Measurements from ENCODE around the gene KRTAP3-3.
A peak's percentile ranks its signal among the peaks of the same experiment; 100 is the strongest.

The KRTAP3-3 gene

DNA sequence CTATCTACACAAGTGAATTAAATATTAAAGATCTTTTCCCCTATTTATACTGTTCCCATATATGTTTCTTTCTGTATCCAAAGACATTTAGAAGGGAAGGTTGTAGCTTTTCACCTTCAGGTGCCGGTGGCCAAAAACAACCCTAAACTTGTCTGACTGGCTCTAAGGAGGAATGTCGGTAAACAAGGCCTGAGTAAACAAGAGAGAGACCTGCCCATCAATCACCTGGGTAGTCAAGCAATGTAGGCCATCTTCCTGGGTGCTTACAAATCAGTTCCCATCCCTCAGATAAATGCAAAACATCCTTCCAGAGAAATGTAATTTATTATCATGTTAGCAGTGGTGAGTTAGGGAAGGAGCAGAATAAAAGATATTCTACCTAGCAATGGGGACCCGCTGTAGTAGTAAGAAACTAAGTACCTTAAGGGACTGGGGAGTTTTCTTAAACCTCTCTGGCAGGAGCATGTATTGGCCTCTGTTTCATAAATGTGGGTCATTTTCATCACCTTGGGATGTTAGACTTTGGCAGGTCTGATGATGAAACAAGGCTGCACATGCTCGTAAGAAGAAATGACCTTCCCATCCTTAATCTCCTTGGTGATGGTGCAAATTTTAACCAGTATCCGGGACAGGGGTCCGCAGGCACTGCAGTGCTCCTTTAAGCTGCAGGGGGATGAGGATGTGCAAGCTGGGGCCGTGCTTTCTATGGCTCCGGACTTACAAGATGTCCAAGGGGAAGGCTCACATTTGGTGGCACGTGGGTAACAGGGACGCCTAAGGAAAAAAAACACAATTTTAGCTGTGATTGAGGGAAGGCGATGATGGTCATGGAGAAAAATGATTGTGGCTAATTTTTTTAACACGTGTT is 35.6 kb downstream of the KRTAP3-3 start:
- no peak for DNase-seq (ENCODE audit: low spot score)

DNA sequence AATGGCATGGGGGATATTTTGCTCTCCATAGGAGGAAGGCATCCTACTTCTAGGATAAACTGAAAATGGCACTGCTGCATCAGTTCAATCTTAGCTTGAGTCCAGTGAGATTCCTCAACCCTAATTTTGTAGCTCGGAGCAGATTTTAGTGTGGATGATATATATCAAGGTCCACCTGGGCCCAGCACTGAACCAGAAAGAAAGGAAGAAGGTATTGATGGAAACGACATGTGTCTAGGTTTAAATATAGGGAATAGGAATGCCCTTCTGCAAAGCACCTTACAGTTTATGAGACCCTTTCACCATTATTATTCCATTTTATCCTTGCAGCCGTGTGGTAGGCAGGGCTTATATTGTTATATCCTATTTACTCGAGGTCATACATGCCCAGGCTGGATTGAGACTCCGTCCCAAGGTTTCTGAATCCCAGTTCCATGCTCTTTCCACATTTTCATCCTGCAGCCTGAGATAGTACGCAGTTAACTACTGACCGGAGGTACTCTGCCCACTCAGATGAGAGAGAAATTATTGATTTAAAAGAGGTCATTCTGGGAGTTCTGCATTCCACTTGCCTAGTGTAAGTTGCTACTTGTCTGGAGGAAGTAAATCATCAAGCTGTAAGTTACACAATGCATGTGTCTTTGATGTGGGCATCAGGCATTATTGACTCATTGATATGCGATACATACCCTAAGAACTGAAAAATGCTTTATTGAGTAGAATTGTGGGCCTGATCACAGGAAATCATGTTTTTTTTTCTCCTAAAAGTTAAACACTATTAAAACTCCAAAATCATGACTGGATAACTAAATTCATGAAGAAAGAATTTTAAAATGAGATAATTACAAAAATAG is 37.3 kb downstream of the KRTAP3-3 start:
- no peak for DNase-seq (ENCODE audit: low spot score)

DNA sequence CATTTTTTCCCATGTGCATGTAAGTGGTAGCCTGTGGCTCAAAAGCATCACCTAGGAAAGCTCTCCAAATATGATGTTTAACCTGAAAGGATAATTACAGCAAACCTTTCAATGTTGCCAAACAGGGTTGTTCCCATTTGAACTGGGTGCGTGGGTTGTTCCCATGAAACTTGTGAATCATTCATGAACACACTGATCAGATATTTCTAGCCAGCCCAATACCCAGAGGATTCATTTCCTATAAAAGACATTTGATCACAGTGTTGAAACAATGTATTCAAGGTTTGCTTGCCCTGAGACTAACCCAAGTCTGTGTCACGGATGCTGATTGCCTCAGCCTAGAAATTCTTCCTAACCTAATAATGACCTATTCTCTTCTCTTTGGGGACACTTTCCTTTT is 40.1 kb downstream of the KRTAP3-3 start:
- no peak for DNase-seq (ENCODE audit: low spot score)

DNA sequence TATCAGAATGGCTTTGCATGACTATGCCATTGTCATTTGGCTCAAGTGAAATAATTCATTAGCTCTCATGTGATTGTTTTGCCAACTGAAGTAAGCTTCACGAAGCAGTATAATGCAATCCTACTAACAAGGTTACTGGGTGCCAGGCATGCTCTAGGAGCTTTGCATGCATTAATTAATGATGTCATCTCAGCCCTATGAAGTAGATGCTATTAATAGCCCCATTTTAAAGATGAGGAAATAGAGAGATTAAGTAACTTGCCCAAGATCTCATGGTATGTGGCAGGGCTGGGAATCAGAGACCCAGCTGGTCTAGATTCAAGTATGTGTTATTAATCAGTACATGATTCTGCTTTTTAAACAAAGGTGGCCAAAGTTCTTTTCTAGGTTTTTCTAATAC is 41.3 kb downstream of the KRTAP3-3 start:
- peak; percentile 11 for DNase-seq (ENCODE audit: low spot score)

DNA sequence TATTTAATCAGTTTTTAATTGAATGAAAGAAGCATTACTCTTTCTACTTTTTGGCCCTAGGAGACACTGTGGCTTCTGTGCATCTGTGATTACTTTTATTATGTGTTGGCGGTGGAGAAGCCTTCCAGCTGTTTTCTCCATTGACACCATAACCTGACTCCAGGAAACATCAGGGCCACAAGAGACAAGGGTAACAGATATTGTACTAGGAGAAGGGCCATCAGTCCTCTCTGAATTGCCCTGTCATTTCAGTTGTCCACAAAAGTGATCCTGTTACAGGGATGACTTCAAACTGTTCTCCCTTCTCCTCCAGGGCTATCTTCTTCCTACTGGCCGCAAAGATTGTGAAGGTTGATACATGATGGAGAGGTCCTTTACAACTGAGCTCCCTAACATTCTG is 41.8 kb downstream of the KRTAP3-3 start:
- no peak for DNase-seq (ENCODE audit: low spot score)

DNA sequence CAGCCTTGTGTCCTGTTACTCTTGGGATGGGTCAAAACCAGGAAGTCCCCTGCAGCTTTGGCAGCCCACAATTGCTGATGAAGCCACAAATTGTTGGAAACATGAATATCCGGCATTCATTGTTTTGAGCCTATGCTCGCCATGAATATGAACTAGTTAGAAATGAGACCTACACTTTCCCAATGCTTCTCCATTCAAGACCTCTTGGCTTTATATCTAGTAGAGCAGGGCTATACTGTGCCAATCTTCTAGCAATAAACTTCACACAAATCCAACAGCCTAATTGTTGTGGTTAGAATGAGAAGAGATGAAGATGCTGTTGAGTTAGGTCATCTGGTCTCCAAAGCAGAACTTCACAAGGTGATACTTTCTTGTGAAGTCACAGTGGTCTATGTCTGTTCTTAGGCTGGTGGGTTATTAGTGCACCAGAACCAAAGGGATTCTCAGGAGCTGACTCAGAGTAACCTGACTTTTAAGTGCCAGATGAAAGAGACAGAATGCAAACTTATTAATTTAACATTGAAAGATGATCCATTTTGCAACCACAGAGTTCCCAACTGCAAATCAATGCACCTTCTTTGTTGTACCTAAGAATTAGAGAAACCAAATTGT is 42.8 kb downstream of the KRTAP3-3 start:
- no peak for DNase-seq (ENCODE audit: low spot score)

DNA sequence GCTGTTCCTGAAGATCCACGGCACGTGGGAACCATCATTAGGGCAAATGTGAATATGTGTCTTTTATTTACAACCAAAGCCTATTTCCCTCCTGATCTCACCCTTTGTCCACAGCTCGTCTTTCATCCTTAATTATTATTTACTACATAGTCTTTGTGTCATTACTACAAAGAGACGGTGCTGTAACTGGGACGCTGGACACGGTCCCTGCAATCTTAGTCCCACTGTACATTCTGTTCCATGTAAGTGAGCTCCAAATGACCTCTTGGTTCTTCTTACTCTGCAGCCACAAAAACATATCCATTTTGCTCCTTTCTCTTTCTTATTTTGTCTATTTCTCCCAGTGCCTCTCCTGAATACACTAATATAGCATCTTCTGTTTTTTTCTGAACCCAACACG is 43.8 kb downstream of the KRTAP3-3 start:
- no peak for DNase-seq (ENCODE audit: low spot score)

DNA sequence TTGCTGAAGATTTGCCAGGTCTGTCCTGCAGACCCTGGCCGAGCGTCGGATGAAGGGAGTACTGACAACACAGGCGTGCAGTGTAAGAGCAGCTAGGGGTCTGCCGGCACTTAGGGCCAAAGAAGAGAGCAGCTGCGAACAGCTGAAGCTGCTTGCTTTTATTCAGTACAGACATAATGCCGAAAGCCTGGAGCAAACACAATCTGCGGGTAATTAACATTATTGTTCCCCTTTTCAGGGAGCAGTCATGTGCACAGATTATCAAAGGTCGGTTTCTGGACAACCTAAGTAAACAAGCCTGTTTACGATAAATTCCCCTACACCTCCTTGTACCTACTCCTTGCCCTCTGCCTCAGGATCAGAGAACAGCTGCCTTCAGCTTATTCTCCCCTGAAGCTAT is 44.5 kb downstream of the KRTAP3-3 start:
- no peak for DNase-seq (ENCODE audit: low spot score)

DNA sequence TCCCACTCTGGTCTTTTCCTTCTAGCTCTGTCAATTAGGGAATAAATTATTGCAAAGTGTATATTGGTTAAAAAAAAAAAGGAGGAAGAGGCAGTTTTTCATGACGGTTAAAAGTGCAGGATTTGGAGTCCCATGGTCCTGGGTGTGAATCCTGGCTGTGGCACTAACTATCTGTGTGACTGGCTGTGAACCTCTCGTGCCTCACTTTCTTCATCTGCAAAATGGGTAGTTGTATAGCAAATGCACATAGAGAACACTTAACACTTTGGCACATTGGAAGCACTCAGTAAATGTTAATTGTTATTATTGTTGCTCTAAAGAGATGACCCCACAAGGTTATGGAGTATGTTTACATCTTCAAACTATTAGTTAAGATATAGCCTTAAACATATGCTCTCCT is 46.0 kb downstream of the KRTAP3-3 start:
- DNase-seq (ENCODE audit: low spot score), result no peak

DNA sequence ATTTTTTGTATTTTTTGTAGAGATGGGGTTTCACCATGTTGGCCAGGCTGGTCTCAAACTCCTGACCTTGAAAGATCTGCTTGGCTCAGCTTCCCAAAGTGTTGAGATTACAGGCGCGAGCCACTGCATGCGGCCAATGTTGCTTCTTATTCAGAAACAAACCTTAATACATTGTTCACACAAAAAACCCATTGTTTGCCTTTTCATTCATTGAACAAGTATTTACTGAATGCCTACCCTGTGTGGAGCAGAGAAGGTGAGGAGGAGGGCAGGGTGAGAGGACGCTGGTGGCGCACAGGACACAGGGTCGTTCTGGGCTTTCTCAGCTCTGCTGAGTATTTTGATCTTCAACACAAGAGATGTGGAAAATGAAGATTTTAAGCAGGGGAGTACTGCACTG is 48.5 kb downstream of the KRTAP3-3 start:
- DNase-seq (ENCODE audit: low spot score), result no peak

DNA sequence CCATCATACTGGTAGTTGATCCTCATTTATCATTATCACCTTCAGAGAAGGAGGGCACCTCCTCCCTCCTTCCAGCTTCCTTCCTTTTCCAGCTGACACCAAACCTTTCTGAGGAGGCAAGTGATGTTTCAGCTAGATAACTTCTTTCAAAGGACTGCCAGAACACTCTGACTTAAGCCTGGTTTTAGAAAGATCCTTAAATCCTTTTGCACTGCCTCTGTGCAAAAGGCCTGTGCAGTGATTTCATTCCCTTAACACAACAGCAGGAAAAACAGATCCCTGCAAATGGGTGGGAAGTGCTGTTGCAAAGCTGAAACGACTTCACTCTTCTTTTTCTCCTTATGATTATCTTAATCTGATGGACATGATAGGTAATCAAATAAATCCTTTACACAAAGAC is 49.4 kb downstream of the KRTAP3-3 start:
- DNase-seq (ENCODE audit: low spot score), result no peak
